Hair follicle dermal papilla cell (primary cell): Measurements from ENCODE around the gene SETD4. TPM values are rescaled to one million over a fixed set of nuclear protein-coding genes. Genes with fewer than 3 reads are reported as not detected.

ENCODE experiments used
- small RNA-seq: library from RNA; depleted of rRNA; stranded (forward); fragments of <200 nt; gene quantifications from one replicate; pipeline ENCODE3, GENCODE V24; 2012
- total RNA-seq: library from RNA; depleted of rRNA; stranded (reverse); fragments of >200 nt; gene quantifications from 2 replicates; pipeline ENCODE4 v1.2.3, GENCODE V29; 2012

Gene SETD4, protein sequence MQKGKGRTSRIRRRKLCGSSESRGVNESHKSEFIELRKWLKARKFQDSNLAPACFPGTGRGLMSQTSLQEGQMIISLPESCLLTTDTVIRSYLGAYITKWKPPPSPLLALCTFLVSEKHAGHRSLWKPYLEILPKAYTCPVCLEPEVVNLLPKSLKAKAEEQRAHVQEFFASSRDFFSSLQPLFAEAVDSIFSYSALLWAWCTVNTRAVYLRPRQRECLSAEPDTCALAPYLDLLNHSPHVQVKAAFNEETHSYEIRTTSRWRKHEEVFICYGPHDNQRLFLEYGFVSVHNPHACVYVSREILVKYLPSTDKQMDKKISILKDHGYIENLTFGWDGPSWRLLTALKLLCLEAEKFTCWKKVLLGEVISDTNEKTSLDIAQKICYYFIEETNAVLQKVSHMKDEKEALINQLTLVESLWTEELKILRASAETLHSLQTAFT
- 17.8 and 19.6 TPM in 2 replicates for total RNA-seq

DNA sequence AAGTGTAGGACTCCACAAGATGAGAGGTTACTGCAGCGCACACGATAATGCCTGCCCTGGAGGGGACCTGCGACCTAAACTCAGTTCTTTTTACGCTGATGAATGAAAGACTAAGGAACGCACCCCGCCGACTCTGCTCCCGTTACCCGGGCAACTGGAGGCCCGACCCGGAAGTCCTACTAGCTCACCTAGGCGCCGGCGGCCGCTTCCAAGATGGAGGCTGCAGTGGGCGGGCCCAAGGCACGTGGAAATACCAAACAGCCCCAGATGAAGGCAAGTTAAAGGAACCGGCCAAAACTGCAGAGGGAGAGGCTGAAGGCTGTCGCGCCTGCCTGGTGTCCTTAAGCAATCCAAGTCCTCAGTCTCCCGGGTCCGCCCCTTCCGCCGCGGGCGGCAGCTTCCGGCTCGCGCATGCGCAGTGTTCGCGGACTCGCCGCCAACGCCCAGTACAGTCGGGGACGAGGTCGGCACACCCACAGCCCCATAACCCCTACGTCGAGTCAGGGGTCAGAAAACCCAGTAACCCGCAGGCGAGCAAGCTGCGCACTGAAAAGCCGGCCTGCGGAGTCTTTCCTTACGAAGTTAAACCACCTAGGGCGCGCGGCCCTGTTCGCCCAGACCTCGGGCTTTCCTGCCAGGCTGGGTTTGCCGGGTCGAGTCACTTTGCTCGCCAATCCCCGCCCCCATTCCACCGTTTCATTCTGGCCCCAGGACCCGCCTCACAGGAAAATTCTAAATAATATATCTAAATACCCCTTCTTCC lies at the start of gene SETD4:
TSS of gene SETD4 (minus strand) at position 368 of the 763 bp plus-strand sequence. CDS start 1,638 bp downstream, outside the sequence.

GRCh38 chr21:36069713-36070583 lies 9.6 kb upstream of the SETD4 start, which contains the start of gene CBR1:
TSS of gene CBR1 (plus strand) at chr21:36070024. CDS start at chr21:36070116, 92 bp downstream.

Small RNAs within 50 kb of the gene (small RNA-seq; reads per million reads assigned to genes)
- not detected for gene RNU6-992P

Other genes starting within 250 kb of the SETD4 start
- 99.3 and 135 TPM in 2 replicates for gene CBR1, start 9.5 kb upstream of the SETD4 start, total RNA-seq
- gene CBR3, start 74.6 kb upstream of the SETD4 start, total RNA-seq, result 14.4 and 15.1 TPM in 2 replicates
- 16.5 and 17.0 TPM in 2 replicates for gene DOP1B, start 96.3 kb upstream of the SETD4 start, total RNA-seq